WI38 (cell line): ENCODE results near the gene RUNX1.

ENCODE experiments used
- H3K4me3 ChIP-seq: 2 replicates; pipeline ENCODE4 v1.5.1; 2011; ENCODE audit warnings: low read depth, mild to moderate bottlenecking, control low read depth, low read length
- TF ChIP-seq, protein P1 (sequence below): IDR thresholded peaks from 2 replicates; pipeline ENCODE4 v1.5.1; 2012; ENCODE audit warnings: low read depth, mild to moderate bottlenecking, control low read depth, low read length

The RUNX1 gene

DNA sequence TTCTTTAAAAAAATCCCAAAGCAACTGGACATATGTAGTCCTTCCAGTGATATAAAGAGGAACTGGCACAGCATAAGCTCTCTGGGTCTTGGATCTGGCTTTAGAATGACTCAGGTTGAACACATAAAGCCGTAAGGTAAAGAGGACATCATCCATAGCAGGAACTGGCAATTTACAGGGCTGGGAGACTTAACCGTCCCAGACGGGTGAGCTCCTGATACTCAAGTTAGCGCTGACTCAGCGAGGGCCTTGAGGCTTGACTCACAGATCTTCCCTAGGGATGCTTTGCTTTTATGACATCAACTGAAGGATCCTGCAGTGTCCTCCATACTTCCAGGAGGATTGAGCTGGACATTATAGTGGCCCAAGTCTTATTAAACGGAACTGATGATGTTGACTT lies 226.2 kb downstream of the RUNX1 start:
- TF ChIP-seq, protein P1, sequence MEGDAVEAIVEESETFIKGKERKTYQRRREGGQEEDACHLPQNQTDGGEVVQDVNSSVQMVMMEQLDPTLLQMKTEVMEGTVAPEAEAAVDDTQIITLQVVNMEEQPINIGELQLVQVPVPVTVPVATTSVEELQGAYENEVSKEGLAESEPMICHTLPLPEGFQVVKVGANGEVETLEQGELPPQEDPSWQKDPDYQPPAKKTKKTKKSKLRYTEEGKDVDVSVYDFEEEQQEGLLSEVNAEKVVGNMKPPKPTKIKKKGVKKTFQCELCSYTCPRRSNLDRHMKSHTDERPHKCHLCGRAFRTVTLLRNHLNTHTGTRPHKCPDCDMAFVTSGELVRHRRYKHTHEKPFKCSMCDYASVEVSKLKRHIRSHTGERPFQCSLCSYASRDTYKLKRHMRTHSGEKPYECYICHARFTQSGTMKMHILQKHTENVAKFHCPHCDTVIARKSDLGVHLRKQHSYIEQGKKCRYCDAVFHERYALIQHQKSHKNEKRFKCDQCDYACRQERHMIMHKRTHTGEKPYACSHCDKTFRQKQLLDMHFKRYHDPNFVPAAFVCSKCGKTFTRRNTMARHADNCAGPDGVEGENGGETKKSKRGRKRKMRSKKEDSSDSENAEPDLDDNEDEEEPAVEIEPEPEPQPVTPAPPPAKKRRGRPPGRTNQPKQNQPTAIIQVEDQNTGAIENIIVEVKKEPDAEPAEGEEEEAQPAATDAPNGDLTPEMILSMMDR = no peak
- H3K4me3 ChIP-seq = no peak overlapping the region

DNA sequence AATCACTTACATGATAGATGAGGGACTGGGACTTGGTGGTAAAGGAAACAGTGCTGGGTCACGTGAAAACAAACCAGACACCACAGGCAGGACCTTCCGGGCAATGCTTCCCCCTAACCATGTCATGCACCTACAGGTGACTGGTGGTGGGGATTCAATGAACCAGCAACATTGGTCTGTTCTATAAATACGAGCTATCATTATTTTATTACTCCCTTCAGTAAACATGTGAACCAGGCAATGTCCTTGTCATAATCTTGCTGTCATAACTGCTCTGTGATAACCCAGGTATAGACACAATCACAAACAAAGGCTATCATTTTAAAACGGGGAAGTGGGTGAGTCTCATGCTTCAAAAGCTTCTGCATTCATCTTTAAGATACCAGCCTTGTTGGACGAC lies 226.9 kb downstream of the RUNX1 start:
- H3K4me3 ChIP-seq = no peak overlapping the region
- TF ChIP-seq, protein P1 = no peak

DNA sequence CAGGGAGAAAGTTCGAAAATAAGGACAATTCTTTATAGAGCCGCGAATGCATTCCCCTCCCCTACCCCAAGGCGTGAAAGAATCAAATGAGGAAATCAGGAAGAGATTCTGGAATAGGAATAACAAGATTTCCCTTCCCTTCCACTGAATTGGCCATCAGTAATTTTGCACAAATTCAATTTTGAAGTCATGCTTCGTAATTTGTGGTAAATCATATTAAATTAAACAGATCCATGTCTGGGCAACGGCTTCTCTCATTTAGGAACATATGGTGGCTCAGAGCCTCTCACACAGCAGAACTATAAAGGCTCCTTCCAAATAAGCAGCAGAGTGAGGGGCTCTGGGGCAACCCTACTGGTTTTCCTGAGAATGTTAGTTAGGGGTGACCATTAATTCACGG lies 227.4 kb downstream of the RUNX1 start:
- TF ChIP-seq, protein P1 = no peak
- no peak overlapping the region for H3K4me3 ChIP-seq

DNA sequence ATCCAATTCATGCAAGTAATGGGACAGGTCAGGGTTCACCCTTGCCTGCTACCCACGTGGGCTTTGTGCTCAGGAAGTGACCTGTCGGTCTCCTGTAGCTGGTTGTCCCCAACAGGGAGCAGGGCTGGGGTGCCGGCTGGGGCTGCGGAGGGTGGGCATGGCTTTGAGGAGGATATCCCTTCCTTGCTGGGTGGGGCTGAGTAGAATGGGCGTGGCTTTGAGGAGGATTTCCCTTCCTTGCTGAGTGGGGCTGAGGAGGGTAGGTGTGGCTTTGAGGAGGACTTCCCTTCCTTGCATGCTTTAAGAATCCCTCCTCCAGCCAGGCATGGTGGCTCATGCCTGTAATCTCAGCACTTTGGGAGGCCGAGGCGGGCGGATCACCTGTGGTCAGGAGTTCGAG lies 229.1 kb downstream of the RUNX1 start:
- no peak overlapping the region for H3K4me3 ChIP-seq
- TF ChIP-seq, protein P1 = no peak

- no peak overlapping the region for H3K4me3 ChIP-seq
- TF ChIP-seq, protein P1 = no peak
Measured at GRCh38 chr21:34819357-34819999, 229.6 kb downstream of the RUNX1 start.

DNA sequence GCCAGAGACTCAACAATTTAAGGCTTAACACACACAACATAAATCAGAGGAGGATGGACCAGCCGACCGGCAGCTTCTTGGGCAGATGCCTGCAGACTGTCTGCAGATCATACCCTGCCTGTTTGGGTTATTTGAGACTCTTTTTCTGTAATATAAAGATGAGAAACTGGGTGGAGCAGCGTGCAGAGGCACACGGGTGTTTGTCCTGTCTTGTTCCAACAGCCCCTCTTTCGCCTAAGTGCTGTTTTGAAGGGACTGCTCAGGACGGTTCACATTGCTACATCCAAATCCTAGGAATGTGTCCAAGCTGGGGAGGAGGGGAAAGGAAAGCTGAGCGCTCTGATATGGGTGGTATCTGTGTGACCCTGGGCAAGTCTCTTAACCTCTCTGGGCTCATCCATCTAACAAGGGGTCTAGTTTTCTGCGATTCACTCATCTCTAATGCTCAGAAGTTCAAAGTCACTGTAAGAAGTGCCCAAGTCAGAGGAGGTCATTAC lies 230.4 kb downstream of the RUNX1 start:
- TF ChIP-seq, protein P1 = no peak
- no peak overlapping the region for H3K4me3 ChIP-seq

GRCh38 chr21:34817821-34818661 lies 231.1 kb downstream of the RUNX1 start:
- H3K4me3 ChIP-seq = no peak overlapping the region
- TF ChIP-seq, protein P1 = no peak
